GM12874 (cell line): Measurements from ENCODE around the gene CD58.

ENCODE experiments used
- TF ChIP-seq, protein P1 (sequence below): IDR thresholded peaks from 2 replicates; pipeline ENCODE4 v1.5.1; 2011; ENCODE audit warnings: low read depth, mild to moderate bottlenecking, control low read depth, low read length, moderate library complexity; ENCODE audit not compliant: insufficient read depth

Gene CD58

DNA sequence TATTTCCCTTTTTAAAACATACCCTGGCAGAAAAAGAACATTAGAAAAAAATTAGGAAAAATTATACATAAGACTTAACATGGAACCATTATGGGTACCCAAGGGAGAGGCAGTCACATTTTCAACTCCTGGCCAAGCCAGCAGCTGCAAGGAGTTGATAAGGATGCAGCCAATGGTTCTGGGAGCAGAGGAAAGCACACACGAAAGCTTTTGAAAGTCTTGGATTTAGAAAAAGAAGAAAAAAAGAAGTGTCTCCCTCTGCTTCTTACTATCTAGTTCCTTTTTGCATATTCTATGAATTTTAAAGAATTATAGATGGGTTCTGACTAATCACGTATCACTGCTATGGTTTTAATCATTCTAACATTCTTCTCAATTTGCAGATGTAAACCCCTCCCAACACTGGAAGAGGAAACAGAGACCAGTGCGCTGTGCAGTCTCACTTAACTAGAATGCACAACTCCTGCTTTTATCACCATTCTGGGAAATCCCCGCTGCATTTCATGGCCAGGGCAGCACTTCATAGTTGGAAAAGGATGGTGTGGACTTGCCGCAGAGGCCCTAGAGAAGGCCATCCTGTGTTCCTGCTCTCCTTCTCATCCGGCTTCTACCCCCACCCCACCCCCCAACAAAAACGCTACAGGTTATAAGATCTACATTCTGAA lies 2.7 kb upstream of the CD58 start:
- TF ChIP-seq, protein P1, sequence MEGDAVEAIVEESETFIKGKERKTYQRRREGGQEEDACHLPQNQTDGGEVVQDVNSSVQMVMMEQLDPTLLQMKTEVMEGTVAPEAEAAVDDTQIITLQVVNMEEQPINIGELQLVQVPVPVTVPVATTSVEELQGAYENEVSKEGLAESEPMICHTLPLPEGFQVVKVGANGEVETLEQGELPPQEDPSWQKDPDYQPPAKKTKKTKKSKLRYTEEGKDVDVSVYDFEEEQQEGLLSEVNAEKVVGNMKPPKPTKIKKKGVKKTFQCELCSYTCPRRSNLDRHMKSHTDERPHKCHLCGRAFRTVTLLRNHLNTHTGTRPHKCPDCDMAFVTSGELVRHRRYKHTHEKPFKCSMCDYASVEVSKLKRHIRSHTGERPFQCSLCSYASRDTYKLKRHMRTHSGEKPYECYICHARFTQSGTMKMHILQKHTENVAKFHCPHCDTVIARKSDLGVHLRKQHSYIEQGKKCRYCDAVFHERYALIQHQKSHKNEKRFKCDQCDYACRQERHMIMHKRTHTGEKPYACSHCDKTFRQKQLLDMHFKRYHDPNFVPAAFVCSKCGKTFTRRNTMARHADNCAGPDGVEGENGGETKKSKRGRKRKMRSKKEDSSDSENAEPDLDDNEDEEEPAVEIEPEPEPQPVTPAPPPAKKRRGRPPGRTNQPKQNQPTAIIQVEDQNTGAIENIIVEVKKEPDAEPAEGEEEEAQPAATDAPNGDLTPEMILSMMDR = no peak

- TF ChIP-seq, protein P1 = no peak
Measured at GRCh38 chr1:116572771-116573430, 2.1 kb upstream of the CD58 start.

DNA sequence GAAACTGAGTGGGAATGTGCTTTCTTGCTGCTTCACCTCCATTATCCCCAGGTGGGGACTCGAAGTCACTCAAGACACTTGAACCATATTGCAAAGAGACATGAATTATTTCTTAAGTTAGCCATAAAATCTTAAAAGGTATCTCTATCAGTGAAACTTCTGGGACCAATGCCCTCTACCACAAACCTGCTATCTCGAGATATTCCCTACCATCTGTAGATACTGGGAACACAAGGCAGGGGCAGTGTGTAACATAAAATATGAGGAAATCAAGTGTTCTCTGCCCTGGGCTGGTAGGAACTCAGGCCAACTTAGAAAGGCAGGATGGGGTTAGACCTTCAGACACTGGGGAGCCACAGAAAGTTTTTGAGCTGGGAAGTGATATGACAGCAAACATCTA lies 1.3 kb upstream of the CD58 start:
- TF ChIP-seq, protein P1 = no peak

DNA sequence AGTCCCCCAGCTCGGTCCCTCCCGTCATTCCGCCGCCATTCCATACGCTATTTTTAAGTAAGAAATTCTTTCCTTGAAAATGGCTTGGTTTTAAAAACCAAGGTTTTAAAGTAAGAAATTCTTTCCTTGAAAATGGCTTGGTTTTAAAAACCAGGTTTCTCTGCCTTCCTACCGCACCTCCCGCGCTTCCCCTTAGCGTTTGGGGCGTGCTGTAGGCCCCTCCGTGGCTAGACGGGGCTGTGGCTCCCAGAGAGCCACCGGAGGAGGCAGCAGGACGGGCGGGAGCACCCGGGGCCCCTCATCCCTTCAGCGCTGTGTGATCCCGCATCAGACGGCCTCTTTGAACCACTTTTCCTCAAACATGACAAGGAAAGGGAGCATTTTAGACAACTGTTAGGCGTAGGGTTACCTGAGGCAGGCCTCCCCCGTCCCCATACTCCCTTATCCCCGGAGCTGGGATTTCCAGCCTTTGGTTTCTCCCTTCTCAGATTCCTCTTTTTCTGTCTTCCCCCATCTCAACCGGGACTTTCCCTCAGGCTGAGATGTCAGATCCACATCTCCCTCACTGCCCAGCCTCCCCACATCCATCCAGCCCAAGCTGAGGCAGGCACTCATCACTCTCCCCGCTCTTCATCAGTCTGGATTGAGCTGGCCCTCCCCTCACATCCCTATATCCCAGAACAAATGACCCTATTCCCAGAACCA lies 541 bp upstream of the CD58 start:
- TF ChIP-seq, protein P1 = no peak

- TF ChIP-seq, protein P1 = no peak
Measured at GRCh38 chr1:116569776-116570357, 959 bp downstream of the CD58 start.

DNA sequence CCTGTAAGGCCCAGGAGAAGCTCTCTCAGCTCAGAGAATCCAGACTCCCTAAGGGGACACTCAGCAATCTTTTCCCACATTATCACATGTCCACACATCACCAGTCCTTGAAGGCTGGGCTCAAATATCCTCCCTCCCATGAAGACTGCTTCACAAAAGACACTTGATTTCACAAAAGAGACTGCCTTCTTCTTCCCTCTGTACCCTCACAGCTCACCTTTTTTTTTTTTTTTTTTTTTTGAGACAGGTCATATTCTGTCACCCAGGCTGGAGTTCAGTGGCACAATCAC lies 1.5 kb downstream of the CD58 start:
- TF ChIP-seq, protein P1 = no peak

- TF ChIP-seq, protein P1 = no peak
Measured at GRCh38 chr1:116568662-116569380, 2.0 kb downstream of the CD58 start.
